Breast epithelium (tissue), 3 donors: ENCODE results near the gene C12orf75.
"Not testable (repeated sequence)": the region's sequence is repeated elsewhere in the genome, so short reads cannot be mapped to it uniquely, and the experiment has no call there.

Experiments used
- CTCF ChIP-seq, 3 donors: fragments of 450-650 bp; IDR thresholded peaks; one replicate each; pipeline ENCODE4 v1.5.1; 2016 to 2017; ENCODE audit warnings: antibody characterized with exemption in 3 of 3, mild to moderate bottlenecking in 3 of 3, moderate library complexity in 3 of 3
- POLR2A ChIP-seq: fragments of 450-650 bp; IDR thresholded peaks from one replicate; pipeline ENCODE4 v1.6.1; 2016; ENCODE audit warnings: antibody characterized with exemption, mild to moderate bottlenecking, moderate library complexity
- POLR2AphosphoS5 ChIP-seq, 3 donors: sonication (generic); formaldehyde crosslinking; IDR thresholded peaks; one replicate each; pipeline ENCODE4 v1.6.1; 2017; ENCODE audit warnings: antibody characterized with exemption in 3 of 3

DNA sequence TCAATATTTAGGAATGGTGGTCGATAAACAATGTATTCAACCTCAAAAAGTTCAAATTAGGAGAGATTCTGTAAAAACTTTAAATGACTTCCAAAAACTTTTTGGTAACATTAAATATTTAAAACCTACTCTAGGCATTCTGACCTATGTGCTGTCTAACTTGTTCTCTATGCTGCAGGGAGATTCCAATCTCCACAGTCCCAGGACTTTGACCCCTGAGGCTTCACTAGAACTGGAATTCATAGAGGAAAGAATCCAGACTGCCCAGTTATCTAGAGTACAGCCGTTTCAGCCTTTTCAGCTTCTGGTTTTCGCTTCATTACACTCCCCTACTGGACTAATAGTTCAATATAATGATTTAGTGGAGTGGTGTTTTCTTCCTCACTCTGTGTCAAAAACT is 21.1 kb upstream of the C12orf75 start:
- not testable (repeated sequence) for TF ChIP-seq CTCF (IDR thresholded peaks at IDR 0.05); POLR2AphosphoS5 (IDR thresholded peaks at IDR 0.05); POLR2A
